Spinal cord (tissue), 10 donors: Measurements from ENCODE around the gene OR10H3. TPM values are rescaled to one million over a fixed set of nuclear protein-coding genes. Genes with fewer than 3 reads are reported as not detected.
"Not testable (repeated sequence)": the region's sequence is repeated elsewhere in the genome, so short reads cannot be mapped to it uniquely, and the experiment has no call there.

Experiments used
- DNase-seq, 6 donors: peaks; one replicate each; pipeline versions ENCODE4 v3.0.0 to v3.0.0-alpha.2; 2013 to 2015; ENCODE audit warnings: low spot score in 6 of 6, low read depth in 4 of 6
- H3K27ac ChIP-seq: one replicate; pipeline ENCODE4 v1.5.1; 2013; ENCODE audit warnings: low read depth, low read length, control low read depth
- H3K27me3 ChIP-seq: one replicate; pipeline ENCODE4 v1.6.1; 2013; ENCODE audit warnings: low read length; ENCODE audit not compliant: control insufficient read depth, insufficient read depth
- H3K36me3 ChIP-seq: one replicate; pipeline ENCODE4 v1.6.1; 2013; ENCODE audit warnings: low read length; ENCODE audit not compliant: control insufficient read depth, insufficient read depth
- H3K4me1 ChIP-seq: one replicate; pipeline ENCODE4 v1.6.1; 2013; ENCODE audit warnings: low read length; ENCODE audit not compliant: control insufficient read depth, insufficient read depth
- H3K4me3 ChIP-seq: one replicate; pipeline ENCODE4 v1.5.1; 2013; ENCODE audit warnings: low read depth, low read length, control low read depth
- H3K9me3 ChIP-seq: one replicate; pipeline ENCODE4 v1.6.1; 2013; ENCODE audit warnings: low read length; ENCODE audit not compliant: control insufficient read depth, insufficient read depth
- WGBS: methylation state at CpG from one replicate; pipeline ENCODE4 v1.1.5; 2013; ENCODE audit warnings: missing lambda C conversion rate; ENCODE audit not compliant: insufficient coverage; 5-methylcytosine and 5-hydroxymethylcytosine counted together
- polyA plus RNA-seq, 2 donors: library from polyadenylated mRNA; unstranded; fragments of 120-200 nt; gene quantifications; one replicate each; pipeline ENCODE4 v1.2.1, GENCODE V29; 2013; ENCODE audit not compliant: insufficient read length in 2 of 2
- total RNA-seq, 2 donors: library from RNA; depleted of rRNA in 1 of 2; stranded (reverse); fragments of 120-200 nt in 1 of 2; fragments of >200 nt in 1 of 2; gene quantifications; one replicate each; pipeline versions ENCODE4 v1.2.3 to v1.2.4, GENCODE V29; 2013 to 2014
- donor health status: healthy.

OR10H3 gene
- total and polyA plus RNA-seq, 4 donors = not detected

DNA sequence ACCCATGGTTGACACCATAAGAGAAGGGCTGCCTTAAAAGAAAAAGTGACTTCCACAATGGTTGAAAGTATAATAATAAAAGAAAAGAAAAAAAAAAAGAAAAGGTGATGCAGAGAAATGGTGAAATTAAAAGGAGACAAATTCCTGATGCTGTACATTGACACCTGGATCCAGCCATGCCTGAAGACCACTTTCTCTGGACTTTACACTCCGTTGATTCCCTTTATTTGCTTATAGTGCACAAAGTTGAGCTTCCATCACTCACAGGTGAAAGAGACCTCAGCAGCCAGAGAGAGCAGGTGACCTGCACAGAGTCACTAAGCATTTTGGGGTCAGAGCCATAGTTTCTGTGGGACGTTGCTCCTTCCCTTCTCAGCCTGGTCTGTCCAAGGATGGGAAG, 37.5 kb downstream of the OR10H3 start:
- H3K36me3 ChIP-seq = no peaks in the 10 kb centered on the region
- no peak overlapping the region for H3K4me3 ChIP-seq
- DNase-seq = no peak
- H3K27ac ChIP-seq = no peak overlapping the region
- no peaks in the 10 kb centered on the region for H3K9me3 ChIP-seq
- H3K27me3 ChIP-seq = no peaks in the 10 kb centered on the region
- peaks cover 10% of the 10 kb centered on the region for H3K4me1 ChIP-seq
- 85% methylated on average over 2 of the region's 2 CpGs for WGBS

DNA sequence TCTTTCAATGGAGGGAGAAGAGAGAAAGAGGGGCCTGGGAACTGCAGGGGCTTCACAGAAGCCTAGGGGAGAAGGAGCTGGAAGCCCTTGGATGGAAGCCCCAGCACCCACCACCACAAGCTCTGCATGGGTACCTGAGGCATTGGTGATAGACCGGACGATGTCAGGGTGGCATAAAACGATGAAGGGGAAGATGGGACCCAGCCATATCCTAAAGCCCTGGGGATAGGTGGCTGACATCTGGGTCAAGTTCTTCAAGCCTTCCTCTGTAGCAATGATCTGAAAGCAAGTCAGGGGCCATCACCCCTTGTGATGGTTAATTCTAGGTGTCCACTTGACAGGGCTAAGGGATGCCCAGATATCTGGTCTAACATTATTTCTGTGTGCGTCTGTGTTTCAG, 38.5 kb downstream of the OR10H3 start:
- no peaks in the 10 kb centered on the region for H3K9me3 ChIP-seq
- no peaks in the 10 kb centered on the region for H3K27me3 ChIP-seq
- no peak overlapping the region for H3K4me3 ChIP-seq
- H3K27ac ChIP-seq = no peak overlapping the region
- 97% methylated on average over 4 of the region's 4 CpGs for WGBS
- H3K36me3 ChIP-seq = no peaks in the 10 kb centered on the region
- no peak for DNase-seq
- peaks cover 19% of the 10 kb centered on the region for H3K4me1 ChIP-seq

- no peak for DNase-seq
- H3K27me3 ChIP-seq = no peaks in the 10 kb centered on the region
- H3K27ac ChIP-seq = no peak overlapping the region
- H3K9me3 ChIP-seq = no peaks in the 10 kb centered on the region
- H3K4me1 ChIP-seq = peaks cover 23% of the 10 kb centered on the region
- no peak overlapping the region for H3K4me3 ChIP-seq
- H3K36me3 ChIP-seq = no peaks in the 10 kb centered on the region
- 67% methylated on average over 8 of the region's 9 CpGs for WGBS
Measured at GRCh38 chr19:15776991-15777970, 39.5 kb downstream of the OR10H3 start.

DNA sequence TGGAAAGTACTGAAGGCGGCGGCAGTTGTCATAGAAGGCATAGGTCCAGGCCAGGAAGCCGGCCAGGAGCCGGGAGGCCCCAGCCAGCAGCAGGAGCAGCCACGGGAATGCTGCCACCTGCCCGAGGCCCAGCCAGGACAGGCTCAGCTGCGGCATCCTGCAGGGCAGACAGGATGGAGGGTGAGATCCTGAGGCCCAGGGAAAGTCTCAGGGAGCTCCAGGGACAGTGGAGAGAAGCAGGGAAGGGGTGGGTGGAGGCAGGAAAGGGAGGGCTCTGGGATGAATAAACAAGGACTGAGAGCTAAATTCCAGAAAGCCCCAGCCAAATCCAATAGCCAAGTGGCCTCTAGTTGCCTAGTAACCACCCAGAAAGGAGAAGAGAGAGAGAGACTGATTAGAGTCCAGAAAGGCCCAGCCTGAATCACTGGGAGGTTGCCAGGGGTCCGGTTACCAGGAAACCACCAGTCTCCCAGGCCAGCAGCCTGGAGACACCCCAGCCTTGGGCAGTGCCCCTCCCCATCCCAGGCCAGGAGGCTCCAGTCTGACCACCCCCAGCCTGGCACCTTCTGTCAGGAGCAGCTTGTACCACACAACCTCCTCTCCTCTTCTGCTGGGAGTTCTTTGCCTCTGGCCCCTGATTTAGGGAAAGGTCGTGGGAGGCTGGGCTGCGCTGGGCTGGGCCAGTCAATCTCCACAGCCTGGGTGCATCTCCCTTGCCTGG, 42.1 kb downstream of the OR10H3 start:
- H3K27me3 ChIP-seq = no peaks in the 10 kb centered on the region
- WGBS = 11% methylated on average over 9 of the region's 10 CpGs
- peak overlapping the region; percentile 86 for H3K27ac ChIP-seq
- no peaks in the 10 kb centered on the region for H3K9me3 ChIP-seq
- DNase-seq = peak; percentile 75 to 96 (median 86)
- no peaks in the 10 kb centered on the region for H3K36me3 ChIP-seq
- peaks cover 32% of the 10 kb centered on the region for H3K4me1 ChIP-seq
- H3K4me3 ChIP-seq = no peak overlapping the region

DNA sequence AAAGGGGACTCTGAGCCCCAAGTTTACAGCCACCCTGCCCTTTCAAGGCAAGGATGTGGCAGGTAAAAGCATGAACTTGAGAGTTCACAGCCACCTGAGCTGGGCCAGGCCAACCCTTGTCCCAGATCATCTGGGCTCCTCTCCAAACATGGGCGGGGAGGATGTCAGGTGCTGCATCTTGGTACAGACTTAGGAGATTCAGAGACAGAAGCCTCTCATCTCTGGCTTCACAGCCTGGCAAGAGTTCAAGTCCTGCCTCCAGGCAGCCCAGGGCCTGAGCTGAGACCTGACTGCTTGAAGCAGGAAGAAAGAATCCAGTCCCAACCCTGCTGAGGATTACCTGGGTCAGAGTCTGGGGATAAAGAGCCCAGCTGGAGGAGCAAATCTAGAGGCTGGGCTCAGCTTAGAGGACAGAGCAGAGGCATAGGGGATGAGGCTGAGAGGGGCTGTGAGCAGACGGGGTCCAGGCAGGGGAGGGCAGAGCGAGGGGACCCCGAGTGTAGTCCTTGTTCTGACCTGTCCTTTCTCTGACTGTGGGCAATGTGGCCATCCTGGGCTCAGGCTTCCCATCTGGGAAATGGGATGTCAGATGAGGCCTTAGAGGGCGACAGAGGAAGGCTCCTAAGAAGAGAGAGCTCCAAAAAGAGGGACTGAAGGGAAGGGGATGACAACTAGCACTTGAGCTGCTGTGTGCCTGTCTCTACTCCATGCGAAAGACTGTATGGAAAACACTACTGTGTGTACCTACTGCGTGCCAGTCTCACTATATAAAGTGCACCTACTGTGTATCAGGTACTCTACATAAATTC, 43.0 kb downstream of the OR10H3 start:
- Histone ChIP-seq H3K27me3 (no peaks in the 10 kb centered on the region), H3K4me3 (no peak overlapping the region), H3K27ac (peak overlapping the region; percentile 81), H3K4me1 (peaks cover 32% of the 10 kb centered on the region), H3K9me3 (no peaks in the 10 kb centered on the region), H3K36me3 (no peaks in the 10 kb centered on the region)
- 81% methylated on average over 7 of the region's 7 CpGs for WGBS
- DNase-seq = peak in 3 of 6 donors; percentile 11 to 31 (median 12)

- Histone ChIP-seq H3K4me1 (peaks cover 32% of the 10 kb centered on the region), H3K36me3 (no peaks in the 10 kb centered on the region), H3K27ac (no peak overlapping the region), H3K4me3 (no peak overlapping the region), H3K9me3 (no peaks in the 10 kb centered on the region), H3K27me3 (no peaks in the 10 kb centered on the region)
- WGBS = 96% methylated on average over 3 of the region's 5 CpGs
- DNase-seq = no peak
Measured at GRCh38 chr19:15781661-15782060, 43.9 kb downstream of the OR10H3 start.

- Histone ChIP-seq H3K4me1 (peaks cover 32% of the 10 kb centered on the region), H3K27ac (no peak overlapping the region), H3K9me3 (no peaks in the 10 kb centered on the region), H3K27me3 (no peaks in the 10 kb centered on the region), H3K4me3 (no peak overlapping the region), H3K36me3 (no peaks in the 10 kb centered on the region)
- no peak for DNase-seq
- no CpG with 5 or more reads among the region's 3 CpGs for WGBS
Measured at GRCh38 chr19:15782211-15782610, 44.4 kb downstream of the OR10H3 start.

DNA sequence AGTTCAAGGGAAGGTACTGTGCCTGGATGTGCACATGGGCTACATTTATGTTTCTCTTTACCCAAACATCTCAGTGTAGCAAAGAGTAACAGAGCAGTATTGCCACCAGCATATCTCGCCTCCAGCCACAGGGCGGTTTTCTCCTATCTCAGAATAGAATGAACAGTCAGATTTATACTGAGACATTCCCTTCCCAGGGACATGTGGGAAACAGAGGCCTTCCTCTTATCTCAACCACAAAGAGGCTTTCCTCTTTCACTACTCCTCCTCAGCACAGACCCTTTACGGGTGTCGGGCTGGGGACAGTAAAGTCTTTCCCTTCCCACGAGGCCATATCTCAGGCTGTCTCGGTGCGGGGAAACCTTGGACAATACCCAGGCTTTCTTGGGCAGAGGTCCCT, 45.1 kb downstream of the OR10H3 start:
- not testable (repeated sequence) for H3K27me3 ChIP-seq, H3K27ac ChIP-seq, DNase-seq, H3K9me3 ChIP-seq, H3K4me3 ChIP-seq, H3K36me3 ChIP-seq
- 47% methylated on average over 3 of the region's 7 CpGs for WGBS
- peaks cover 32% of the 10 kb centered on the region for H3K4me1 ChIP-seq

GRCh38 chr19:15787611-15788155, 49.9 kb downstream of the OR10H3 start, which contains the start of gene OR10H5:
OR10H5 (plus strand) TSS chr19:15787661; CDS start chr19:15794049, 6,388 bp downstream.
- DNase-seq = no peak
- H3K27me3 ChIP-seq = peaks cover 5% of the 10 kb centered on the region
- 64% methylated on average over 4 of the region's 6 CpGs for WGBS
- no peak within 1 kb of the TSS for H3K4me3 ChIP-seq
- H3K4me1 ChIP-seq = peaks cover 6% of the 10 kb centered on the region
- no peaks in the 10 kb centered on the region for H3K9me3 ChIP-seq
- H3K36me3 ChIP-seq = no peaks in the 10 kb centered on the region
- H3K27ac ChIP-seq = no peak within 1 kb of the TSS
